Effector memory CD8-positive, alpha-beta T cell (primary cell): ENCODE measurements around the gene E4F1.

Source experiments
- ATAC-seq: fragments of 150-1000 bp; cut with Tn5 transposase; replicated peaks from 2 replicates; pipeline ENCODE4 v1.10.0; 2021; ENCODE audit warnings: mild to moderate bottlenecking, moderate library complexity
- DNase-seq, 3 experiments: peaks; one replicate each; pipeline ENCODE4 v3.0.0; 2021
- H3K27ac Mint-ChIP-seq, 2 donors: one replicate each; pipeline ENCODE4 v1.8.0; 2022; ENCODE audit warnings: mild to moderate bottlenecking in 2 of 2, mixed read lengths in 2 of 2, moderate library complexity in 2 of 2
- H3K27me3 Mint-ChIP-seq, 2 donors: one replicate each; pipeline ENCODE4 v1.8.0; 2022; ENCODE audit warnings: mixed read lengths in 2 of 2
- H3K36me3 Mint-ChIP-seq: one replicate; pipeline ENCODE4 v1.8.0; 2022; ENCODE audit warnings: mild to moderate bottlenecking, moderate library complexity, mixed read lengths; ENCODE audit not compliant: insufficient read depth
- H3K4me1 Mint-ChIP-seq, 2 donors: one replicate each; pipeline ENCODE4 v1.8.0; 2022; ENCODE audit warnings: low read depth in 2 of 2, mixed read lengths in 2 of 2
- H3K4me3 Mint-ChIP-seq, 2 donors: one replicate each; pipeline ENCODE4 v1.8.0; 2022; ENCODE audit warnings: mild to moderate bottlenecking in 2 of 2, mixed read lengths in 2 of 2, moderate library complexity in 2 of 2
- H3K9me3 Mint-ChIP-seq, 2 donors: one replicate each; pipeline ENCODE4 v1.8.0; 2022; ENCODE audit warnings: mixed read lengths in 2 of 2

E4F1 gene

GRCh38 chr16:2205104-2205966 lies 18.1 kb upstream of the E4F1 start, which contains the start of gene MLST8:
Gene MLST8, plus strand, starts transcription at chr16:2205454. Its CDS starts 632 bp downstream, at chr16:2206086.
- peak; percentile 91 to 94 (median 93) for DNase-seq
- Mint-ChIP-seq H3K27ac (peak within 1 kb of the TSS; percentile 85 to 90), H3K36me3 (peaks cover 19% of the 10 kb centered on the region), H3K4me1 (peaks cover 18 to 22% of the 10 kb centered on the region in 2 donors), H3K4me3 (peak within 1 kb of the TSS; percentile 71 to 81), H3K27me3 (peaks cover under 1 to 3% of the 10 kb centered on the region in 2 donors), H3K9me3 (no peaks in the 10 kb centered on the region)
- peak; percentile 86 for ATAC-seq

- ATAC-seq (no peak), DNase-seq (no peak)
- peak overlapping the region; percentile 71 to 81 for H3K4me3 Mint-ChIP-seq
- no peaks in the 10 kb centered on the region for H3K9me3 Mint-ChIP-seq
- H3K27ac Mint-ChIP-seq = peak overlapping the region in 1 of 2 donors; percentile 90
- peaks cover 18 to 22% of the 10 kb centered on the region in 2 donors for H3K4me1 Mint-ChIP-seq
- H3K27me3 Mint-ChIP-seq = no peaks in the 10 kb centered on the region
- peaks cover 24% of the 10 kb centered on the region for H3K36me3 Mint-ChIP-seq
Observed at GRCh38 chr16:2205967-2206313, 17.5 kb upstream of the E4F1 start.

DNA sequence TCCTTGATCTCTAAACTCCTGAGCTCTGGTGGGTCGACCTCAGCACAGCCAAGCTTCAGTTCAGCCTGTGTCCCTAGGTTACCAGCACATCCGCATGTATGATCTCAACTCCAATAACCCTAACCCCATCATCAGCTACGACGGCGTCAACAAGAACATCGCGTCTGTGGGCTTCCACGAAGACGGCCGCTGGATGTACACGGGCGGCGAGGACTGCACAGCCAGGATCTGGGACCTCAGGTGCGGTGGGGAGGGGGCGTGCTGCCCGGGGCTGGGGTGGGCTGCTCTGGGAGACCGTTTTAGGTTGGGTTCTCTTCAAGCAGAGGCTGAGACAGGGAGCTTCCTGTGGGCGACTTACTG lies 17.0 kb upstream of the E4F1 start:
- H3K4me3 Mint-ChIP-seq = peak overlapping the region; percentile 71 to 81
- H3K27me3 Mint-ChIP-seq = no peaks in the 10 kb centered on the region
- H3K9me3 Mint-ChIP-seq = no peaks in the 10 kb centered on the region
- H3K36me3 Mint-ChIP-seq = peaks cover 24% of the 10 kb centered on the region
- peak overlapping the region in 1 of 2 donors; percentile 90 for H3K27ac Mint-ChIP-seq
- ATAC-seq (no peak), DNase-seq (no peak)
- H3K4me1 Mint-ChIP-seq = peaks cover 18 to 22% of the 10 kb centered on the region in 2 donors

DNA sequence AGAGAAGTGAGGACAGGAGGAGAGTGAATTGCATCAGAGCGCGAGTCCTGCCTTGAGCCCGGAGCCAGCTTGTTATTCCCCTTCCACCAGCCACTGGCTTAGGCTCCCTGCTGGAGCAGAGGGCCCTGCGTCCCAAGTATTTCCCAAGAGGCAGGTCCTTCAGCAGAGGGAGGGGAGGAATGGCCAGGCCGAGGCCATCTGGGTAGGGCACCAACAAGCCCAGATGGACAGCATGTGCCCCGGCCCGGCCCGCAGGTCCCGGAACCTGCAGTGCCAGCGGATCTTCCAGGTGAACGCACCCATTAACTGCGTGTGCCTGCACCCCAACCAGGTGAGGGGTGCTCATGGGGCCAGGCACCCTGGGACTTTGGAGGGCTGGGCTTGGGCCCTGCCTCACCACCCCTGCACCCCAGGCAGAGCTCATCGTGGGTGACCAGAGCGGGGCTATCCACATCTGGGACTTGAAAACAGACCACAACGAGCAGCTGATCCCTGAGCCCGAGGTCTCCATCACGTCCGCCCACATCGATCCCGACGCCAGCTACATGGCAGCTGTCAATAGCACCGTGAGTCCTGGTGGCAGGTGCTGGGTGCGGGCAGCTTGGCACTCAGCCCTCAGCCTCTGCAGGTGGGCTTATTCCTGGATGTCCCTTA lies 16.5 kb upstream of the E4F1 start:
- H3K36me3 Mint-ChIP-seq = peaks cover 24% of the 10 kb centered on the region
- H3K27ac Mint-ChIP-seq = no peak overlapping the region
- peaks cover 21 to 25% of the 10 kb centered on the region in 2 donors for H3K4me1 Mint-ChIP-seq
- H3K27me3 Mint-ChIP-seq = no peaks in the 10 kb centered on the region
- ATAC-seq (no peak), DNase-seq (no peak)
- H3K9me3 Mint-ChIP-seq = no peaks in the 10 kb centered on the region
- peak overlapping the region; percentile 71 to 81 for H3K4me3 Mint-ChIP-seq

DNA sequence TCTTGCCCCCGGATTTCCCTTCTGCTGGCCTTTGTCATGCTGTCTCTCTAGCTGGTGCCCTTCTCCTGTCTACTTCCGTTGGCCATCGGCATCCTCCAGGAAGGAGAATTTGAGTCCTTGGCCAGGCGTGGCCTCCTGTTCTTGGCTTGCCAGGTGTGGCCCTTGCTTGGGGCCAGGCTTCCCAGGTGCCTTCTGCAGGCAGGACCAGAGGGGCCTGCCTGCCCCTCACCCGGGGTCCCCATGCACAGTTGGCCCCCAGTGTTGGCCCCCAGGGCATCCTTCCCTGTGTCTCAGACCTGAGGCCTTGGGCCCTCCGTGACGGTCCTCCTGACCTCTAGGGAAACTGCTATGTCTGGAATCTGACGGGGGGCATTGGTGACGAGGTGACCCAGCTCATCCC lies 15.5 kb upstream of the E4F1 start:
- peaks cover 28 to 30% of the 10 kb centered on the region in 2 donors for H3K4me1 Mint-ChIP-seq
- no peaks in the 10 kb centered on the region for H3K27me3 Mint-ChIP-seq
- H3K27ac Mint-ChIP-seq = peak overlapping the region in 1 of 2 donors; percentile 38
- DNase-seq = no peak
- peaks cover 21% of the 10 kb centered on the region for H3K36me3 Mint-ChIP-seq
- H3K4me3 Mint-ChIP-seq = peak overlapping the region in 1 of 2 donors; percentile 54
- no peaks in the 10 kb centered on the region for H3K9me3 Mint-ChIP-seq
- no peak for ATAC-seq

DNA sequence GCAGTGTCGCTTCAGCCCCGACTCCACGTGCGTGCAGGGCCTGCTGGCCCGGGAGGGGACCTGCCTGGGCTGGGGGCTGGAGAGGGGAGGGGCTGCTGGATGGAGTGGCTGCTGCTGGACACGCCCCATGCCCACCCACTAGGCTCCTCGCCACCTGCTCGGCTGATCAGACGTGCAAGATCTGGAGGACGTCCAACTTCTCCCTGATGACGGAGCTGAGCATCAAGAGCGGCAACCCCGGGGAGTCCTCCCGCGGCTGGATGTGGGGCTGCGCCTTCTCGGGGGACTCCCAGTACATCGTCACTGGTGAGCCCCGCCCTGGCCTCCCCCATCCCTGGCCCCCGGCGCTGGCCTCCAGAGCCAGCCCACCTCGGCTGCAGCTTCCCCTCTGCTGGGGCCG lies 15.1 kb upstream of the E4F1 start:
- no peaks in the 10 kb centered on the region for H3K27me3 Mint-ChIP-seq
- ATAC-seq (no peak), DNase-seq (no peak)
- H3K27ac Mint-ChIP-seq = no peak overlapping the region
- H3K9me3 Mint-ChIP-seq = no peaks in the 10 kb centered on the region
- H3K4me3 Mint-ChIP-seq = no peak overlapping the region
- H3K4me1 Mint-ChIP-seq = peaks cover 33% of the 10 kb centered on the region in 2 donors
- peaks cover 21% of the 10 kb centered on the region for H3K36me3 Mint-ChIP-seq

DNA sequence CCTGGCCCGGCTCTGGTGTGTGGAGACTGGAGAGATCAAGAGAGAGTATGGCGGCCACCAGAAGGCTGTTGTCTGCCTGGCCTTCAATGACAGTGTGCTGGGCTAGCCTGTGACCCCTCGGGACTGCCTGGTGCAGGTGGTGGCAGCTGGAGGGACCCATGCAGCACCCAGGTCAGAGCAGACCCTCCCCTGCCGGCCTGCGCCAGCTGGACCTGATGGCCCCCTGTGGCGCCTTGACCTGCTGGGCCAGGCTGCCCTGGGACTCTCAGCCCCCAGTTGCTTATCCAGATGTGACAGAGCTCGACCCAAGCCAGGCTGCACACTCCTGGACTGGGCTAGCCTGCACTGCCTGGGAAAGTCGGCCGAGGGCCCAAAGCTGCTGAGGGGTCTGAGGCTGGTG lies 14.6 kb upstream of the E4F1 start:
- no peaks in the 10 kb centered on the region for H3K9me3 Mint-ChIP-seq
- H3K4me1 Mint-ChIP-seq = peaks cover 31 to 37% of the 10 kb centered on the region in 2 donors
- no peak overlapping the region for H3K27ac Mint-ChIP-seq
- H3K27me3 Mint-ChIP-seq = no peaks in the 10 kb centered on the region
- DNase-seq = no peak
- H3K4me3 Mint-ChIP-seq = no peak overlapping the region
- no peak for ATAC-seq
- peaks cover 21% of the 10 kb centered on the region for H3K36me3 Mint-ChIP-seq

DNA sequence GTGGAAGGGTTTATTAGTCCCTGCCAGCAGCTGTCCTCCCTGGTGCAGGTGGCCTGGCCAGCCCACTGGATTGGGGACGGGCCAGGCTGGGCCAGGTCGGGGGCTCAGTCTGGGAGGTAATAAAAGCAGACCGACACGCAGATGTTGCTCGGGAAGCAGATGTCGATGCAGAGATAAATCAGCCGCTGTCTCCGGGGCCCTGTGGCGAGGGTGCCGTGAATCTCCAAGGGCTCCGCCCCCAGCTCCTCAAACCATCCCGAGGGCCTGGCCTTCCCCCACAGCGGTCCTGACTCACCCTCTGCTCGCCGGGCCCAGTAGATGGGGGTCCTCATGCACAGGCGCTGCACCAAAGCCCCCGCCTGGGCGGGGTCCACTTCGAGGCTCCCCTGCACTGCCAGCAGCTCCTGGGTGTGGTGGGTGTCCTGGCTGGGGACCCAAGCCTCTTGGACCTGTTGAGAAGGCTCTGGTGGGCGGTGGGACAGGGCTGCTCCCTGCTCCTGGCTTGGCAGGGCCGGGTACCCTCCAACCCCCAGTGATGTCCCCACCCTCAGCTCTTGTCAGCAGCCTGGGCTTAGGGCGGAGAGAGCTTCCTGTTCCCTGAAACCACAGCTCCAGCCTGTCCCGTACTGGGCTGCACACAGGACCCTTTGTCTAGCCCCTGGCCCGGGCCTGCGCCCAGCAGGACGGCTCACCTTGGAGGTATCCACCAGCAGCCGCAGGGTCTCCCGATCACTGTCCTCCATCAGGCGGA lies 14.0 kb upstream of the E4F1 start:
- ATAC-seq = no peak
- no peaks in the 10 kb centered on the region for H3K9me3 Mint-ChIP-seq
- no peak overlapping the region for H3K4me3 Mint-ChIP-seq
- no peak for DNase-seq
- no peak overlapping the region for H3K27ac Mint-ChIP-seq
- H3K4me1 Mint-ChIP-seq = peaks cover 27 to 34% of the 10 kb centered on the region in 2 donors
- H3K27me3 Mint-ChIP-seq = no peaks in the 10 kb centered on the region
- H3K36me3 Mint-ChIP-seq = peaks cover 21% of the 10 kb centered on the region

- DNase-seq = no peak
- no peaks in the 10 kb centered on the region for H3K9me3 Mint-ChIP-seq
- H3K36me3 Mint-ChIP-seq = peaks cover 25% of the 10 kb centered on the region
- H3K27me3 Mint-ChIP-seq = no peaks in the 10 kb centered on the region
- no peak overlapping the region for H3K4me3 Mint-ChIP-seq
- peaks cover 24 to 30% of the 10 kb centered on the region in 2 donors for H3K4me1 Mint-ChIP-seq
- no peak for ATAC-seq
- H3K27ac Mint-ChIP-seq = no peak overlapping the region
Observed at GRCh38 chr16:2210009-2210332, 13.4 kb upstream of the E4F1 start.

DNA sequence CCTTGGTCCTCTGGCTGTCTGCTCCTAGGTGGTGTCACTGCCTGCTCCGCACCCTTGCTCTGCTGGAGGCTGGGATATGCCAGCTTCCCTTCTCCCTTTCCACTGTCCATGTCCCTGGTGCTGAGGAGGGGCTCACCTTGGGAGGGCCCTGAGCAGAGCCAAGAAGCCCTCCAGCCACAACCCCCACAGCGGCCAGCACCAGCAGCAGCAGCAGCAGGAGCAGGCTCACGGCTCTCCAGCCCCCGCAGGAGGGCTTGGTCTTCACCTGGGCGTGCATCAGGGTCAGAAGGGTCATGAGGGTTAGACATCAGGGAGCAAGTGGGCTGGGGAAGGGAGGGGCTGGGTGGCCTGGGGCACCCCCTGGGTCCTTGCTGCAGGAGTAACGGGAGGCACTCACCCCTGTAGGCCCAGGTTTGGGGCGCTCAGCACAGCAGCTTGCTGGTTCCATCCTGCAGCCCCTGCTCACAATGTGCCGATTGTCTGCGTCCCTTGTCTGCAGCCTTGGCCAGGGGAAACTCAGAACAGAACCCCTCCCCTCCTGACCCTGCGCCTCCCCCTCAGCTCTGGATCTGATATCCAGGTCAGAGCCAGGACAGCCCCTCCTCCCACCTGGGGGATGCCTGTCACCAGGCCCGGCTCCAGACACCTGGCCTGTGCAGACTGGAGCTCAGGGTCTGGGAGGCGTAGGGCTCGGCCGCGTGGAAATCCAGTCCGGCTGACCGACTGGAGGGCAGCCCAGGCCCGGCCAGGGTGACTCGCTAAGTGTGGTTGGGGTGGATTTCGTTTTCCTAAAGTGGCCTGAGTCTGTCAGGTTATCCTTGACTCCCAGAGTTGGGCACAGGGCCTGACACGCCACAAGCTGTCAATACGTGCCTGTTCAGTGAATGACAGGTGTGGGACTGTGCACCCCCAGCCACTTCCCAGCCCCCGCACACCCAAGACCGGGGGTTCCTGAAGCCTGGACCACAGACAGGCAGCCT lies 12.7 kb upstream of the E4F1 start, which contains the start of gene BRICD5:
TSS of gene BRICD5 (minus strand) at position 478 of the 980 bp plus-strand sequence. CDS start at position 448, 30 bp downstream.
- ATAC-seq (no peak), DNase-seq (no peak)
- peak within 1 kb of the TSS in 1 of 2 donors; percentile 34 for H3K4me3 Mint-ChIP-seq
- H3K4me1 Mint-ChIP-seq = peaks cover 24 to 30% of the 10 kb centered on the region in 2 donors
- peaks cover 22% of the 10 kb centered on the region for H3K36me3 Mint-ChIP-seq
- no peaks in the 10 kb centered on the region for H3K9me3 Mint-ChIP-seq
- H3K27me3 Mint-ChIP-seq = no peaks in the 10 kb centered on the region
- no peak within 1 kb of the TSS for H3K27ac Mint-ChIP-seq

GRCh38 chr16:2211923-2212347 lies 11.5 kb upstream of the E4F1 start:
- H3K27ac Mint-ChIP-seq = no peak overlapping the region

More at GRCh38 chr16:2211923-2212347, 11.5 kb upstream of the E4F1 start:
- Mint-ChIP-seq H3K9me3 (no peaks in the 10 kb centered on the region), H3K36me3 (peaks cover 27% of the 10 kb centered on the region), H3K27me3 (no peaks in the 10 kb centered on the region), H3K4me3 (peak overlapping the region; percentile 18 to 34), H3K4me1 (peaks cover 22 to 24% of the 10 kb centered on the region in 2 donors)
- DNase-seq (no peak), ATAC-seq (no peak)
